D721Med (cell line): ENCODE results near the gene DLX2.

Source experiments
- DNase-seq: peaks from one replicate; pipeline ENCODE4 v3.0.0; 2011; ENCODE audit warnings: low spot score; ENCODE audit not compliant: insufficient read length
- FAIRE-seq: peaks from 2 replicates; lab custom pipeline; 2011; peaks lifted over from hg19 to GRCh38; lab: Jason Lieb, UNC
- CTCF ChIP-seq: IDR thresholded peaks from 2 replicates; pipeline ENCODE4 v1.5.1; 2012; ENCODE audit warnings: mild to moderate bottlenecking, control low read depth; ENCODE audit not compliant: insufficient read depth; ENCODE audit errors: missing control alignments

The DLX2 gene

GRCh38 chr2:172107690-172108586, 5.2 kb upstream of the DLX2 start:
- DNase-seq (no peak), FAIRE-seq (no peak)
- no peak for TF ChIP-seq CTCF

- DNase-seq (no peak), FAIRE-seq (no peak)
- no peak for TF ChIP-seq CTCF
These were observed 3.6 kb upstream of the DLX2 start for GRCh38 chr2:172106108-172106961.

- DNase-seq (no peak), FAIRE-seq (no peak)
- TF ChIP-seq CTCF: no peak
These were observed 2.9 kb upstream of the DLX2 start for GRCh38 chr2:172105471-172106107.

- DNase-seq: peak; percentile 76
- FAIRE-seq: no peak
- TF ChIP-seq CTCF: peak; percentile 83
These were observed 972 bp upstream of the DLX2 start for GRCh38 chr2:172103471-172104272.

- FAIRE-seq: no peak
- no peak for DNase-seq
- no peak for TF ChIP-seq CTCF
These were observed 794 bp downstream of the DLX2 start for GRCh38 chr2:172101821-172102390.

GRCh38 chr2:172100935-172101820, 1.5 kb downstream of the DLX2 start:
- FAIRE-seq (no peak), DNase-seq (peak; percentile 18)
- no peak for TF ChIP-seq CTCF
